GM12878 (cell line): Measurements from ENCODE around the gene PPP1R2. TPM values are rescaled to one million over a fixed set of nuclear protein-coding genes. Genes with fewer than 3 reads are reported as not detected.
A peak's percentile ranks its signal among the peaks of the same experiment; 100 is the strongest.

Experiments used
- ATAC-seq: fragments of 200-7000 bp; cut with Tn5 transposase; 3 replicates; pipeline ENCODE4 v1.9.1; 2020; ENCODE audit warnings: mild to moderate bottlenecking, moderate library complexity
- Bru-seq: library from RNA; stranded (reverse); fragments of 400-500 nt; gene quantifications from one replicate; lab custom pipeline; 2021; lab: Mats Ljungman, UMichigan
- BruChase-seq, 2 experiments: library from RNA; stranded (reverse); fragments of 400-500 nt; gene quantifications; one replicate each; lab custom pipeline; 2021; lab: Mats Ljungman, UMichigan
- BruUV-seq: library from RNA; stranded (reverse); fragments of 400-500 nt; replicated peaks from 2 replicates; lab custom pipeline; 2021; lab: Mats Ljungman, UMichigan
- CTCF ChIA-PET: fragments of 300-600 bp; sonication (Branson Sonifier 250); formaldehyde crosslinking; extraction: SDS; loops from one replicate; lab custom pipeline; 2021; ENCODE audit warnings: inconsistent platforms; lab: Yijun Ruan, JAX
- POLR2A ChIA-PET: fragments of 350-600 bp; formaldehyde crosslinking; extraction: SDS; loops from one replicate; lab custom pipeline; 2021; ENCODE audit warnings: inconsistent platforms; lab: Charles Lee
- RAD21 ChIA-PET: fragments of 300-600 bp; sonication (Branson Sonifier 250); formaldehyde crosslinking; loops from one replicate; lab custom pipeline; 2023; ENCODE audit warnings: antibody characterized with exemption; ENCODE audit not compliant: unreplicated experiment; lab: Charles Lee
- SMC1A ChIA-PET: fragments of 300-600 bp; sonication (Branson Sonifier 250); formaldehyde crosslinking; loops from one replicate; lab custom pipeline; 2023; ENCODE audit not compliant: unreplicated experiment, uncharacterized antibody; lab: Charles Lee
- DNase-seq: peaks from one replicate; pipeline ENCODE4 v3.0.0-alpha.2; 2011; ENCODE audit warnings: low read depth, low spot score
- FAIRE-seq: peaks from 3 replicates; lab custom pipeline; 2011; peaks lifted over from hg19 to GRCh38; lab: Jason Lieb, UNC
- H2AFZ ChIP-seq: 2 replicates; pipeline ENCODE4 v1.6.0; 2011; ENCODE audit warnings: low read depth, low read length, control low read depth; ENCODE audit not compliant: control insufficient read depth
- H3K27ac ChIP-seq: 2 replicates; pipeline ENCODE4 v1.5.1; 2011; ENCODE audit warnings: control low read depth; ENCODE audit not compliant: control insufficient read depth, insufficient read depth
- H3K27me3 ChIP-seq, 2 experiments: replicated peaks in 1 of 2; 2 replicates each; pipeline versions ENCODE4 v1.6.0 to v1.6.1; 2011; ENCODE audit warnings: low read length in 1 of 2; ENCODE audit not compliant: control insufficient read depth in 2 of 2, insufficient read depth in 2 of 2
- H3K36me3 ChIP-seq, 2 experiments: 2 replicates each; pipeline ENCODE4 v1.5.1; 2011; ENCODE audit warnings: low read length in 1 of 2; ENCODE audit not compliant: control insufficient read depth in 2 of 2, insufficient read depth in 2 of 2
- H3K4me1 ChIP-seq: 2 replicates; pipeline ENCODE4 v1.6.1; 2011; ENCODE audit warnings: mild to moderate bottlenecking, low read length, moderate library complexity, mixed read lengths; ENCODE audit not compliant: control insufficient read depth, insufficient read depth
- H3K4me2 ChIP-seq: 2 replicates; pipeline ENCODE4 v1.6.0; 2011; ENCODE audit warnings: control low read depth; ENCODE audit not compliant: control insufficient read depth, insufficient read depth
- H3K4me3 ChIP-seq: fragments of 200-600 bp; sonication (generic); 2 replicates; pipeline ENCODE4 v1.5.1; 2016
- H3K79me2 ChIP-seq: 2 replicates; pipeline ENCODE4 v1.6.0; 2011; ENCODE audit warnings: low read length; ENCODE audit not compliant: control insufficient read depth, insufficient read depth
- H3K9ac ChIP-seq: 2 replicates; pipeline ENCODE4 v1.8.0; 2011; ENCODE audit warnings: low read length, control low read depth, mixed read lengths; ENCODE audit not compliant: control insufficient read depth, insufficient read depth
- H3K9me3 ChIP-seq: replicated peaks from 3 replicates; pipeline ENCODE4 v1.5.1; 2011; ENCODE audit warnings: mild to moderate bottlenecking, low read length; ENCODE audit not compliant: control insufficient read depth, insufficient read depth
- H4K20me1 ChIP-seq: 2 replicates; pipeline ENCODE4 v1.6.0; 2011; ENCODE audit not compliant: control insufficient read depth, insufficient read depth
- CBX5 ChIP-seq: sonication (generic); IDR thresholded peaks from 2 replicates; pipeline ENCODE4 v1.6.1; 2016; ENCODE audit warnings: low read depth, moderate library complexity, mild to moderate bottlenecking, inconsistent platforms
- EED ChIP-seq: sonication (generic); IDR thresholded peaks from 2 replicates; pipeline ENCODE4 v1.6.1; 2016; ENCODE audit warnings: antibody characterized with exemption, low read depth
- EP300 ChIP-seq, 2 experiments: fragments of 150-350 bp in 1 of 2; IDR thresholded peaks; 2 replicates each; pipeline ENCODE4 v1.6.1; 2011 to 2012; ENCODE audit warnings: low read depth in 2 of 2, low read length in 2 of 2, borderline replicate concordance in 1 of 2, improper control_type of control experiment in 1 of 2, inconsistent platforms in 1 of 2; ENCODE audit not compliant: control insufficient read depth in 1 of 2
- FOXM1 ChIP-seq: IDR thresholded peaks from 2 replicates; pipeline ENCODE4 v1.6.1; 2012; ENCODE audit warnings: low read depth, mild to moderate bottlenecking, inconsistent platforms, low read length, moderate library complexity
- HCFC1 ChIP-seq: fragments of 150-350 bp; IDR thresholded peaks from 2 replicates; pipeline ENCODE4 v1.6.1; 2014; ENCODE audit warnings: low read length
- JUNB ChIP-seq: IDR thresholded peaks from 2 replicates; pipeline ENCODE4 v1.6.1; 2016; ENCODE audit warnings: antibody characterized with exemption, mild to moderate bottlenecking
- NR2C2 ChIP-seq: IDR thresholded peaks from 2 replicates; pipeline ENCODE4 v1.6.1; 2011; ENCODE audit warnings: borderline replicate concordance, low read depth; ENCODE audit not compliant: control insufficient read depth, insufficient read length
- NR2F1 ChIP-seq: fragments of 450-650 bp; conservative IDR thresholded peaks from 2 replicates; pipeline ENCODE4 v1.6.1; 2017; ENCODE audit warnings: mild to moderate bottlenecking
- PML ChIP-seq: IDR thresholded peaks from 2 replicates; pipeline ENCODE4 v1.6.1; 2012; ENCODE audit warnings: low read length, inconsistent platforms
- POLR2AphosphoS5 ChIP-seq: IDR thresholded peaks from 2 replicates; pipeline ENCODE4 v1.6.1; 2011; ENCODE audit warnings: mild to moderate bottlenecking, low read length, inconsistent platforms
- SMAD1 ChIP-seq: fragments of 450-650 bp; IDR thresholded peaks from 2 replicates; pipeline ENCODE4 v1.6.1; 2018; ENCODE audit warnings: mild to moderate bottlenecking, low read depth; ENCODE audit not compliant: partially characterized antibody
- SMAD5 ChIP-seq: IDR thresholded peaks from 2 replicates; pipeline ENCODE4 v1.6.1; 2016; ENCODE audit warnings: antibody characterized with exemption, low read depth
- WGBS: methylation state at CpG from one replicate; pipeline ENCODE4 v1.1.6; 2016; ENCODE audit warnings: low lambda C conversion rate; ENCODE audit not compliant: insufficient replicate concordance, insufficient coverage; ENCODE audit errors: missing lambda C conversion rate; 5-methylcytosine and 5-hydroxymethylcytosine counted together
- in situ Hi-C: fragments of 300-500 bp; cut with MboI; formaldehyde crosslinking; loops from 9 replicates; pipeline ENCODE4 v1.14.3; 2018; ENCODE audit warnings: mixed read lengths
- intact Hi-C: fragments of 100-400 bp; cut with micrococcal nuclease; formaldehyde crosslinking; loops from one replicate; pipeline ENCODE4 v1.14.2; 2022; ENCODE audit not compliant: unreplicated experiment
- long read RNA-seq, 2 experiments: library from polyadenylated mRNA; unstranded; transcript quantifications; one replicate each; pipeline ENCODE4 v2.0.0, GENCODE V29; 2019 to 2020
- polyA minus RNA-seq, 3 experiments: library from RNA; depleted of rRNA, polyadenylated mRNA; stranded (reverse); fragments of >200 nt; gene quantifications; 2 replicates each; pipeline ENCODE4 v1.2.3, GENCODE V29; 2011
- polyA plus RNA-seq, 11 experiments: library from polyadenylated mRNA; depleted of rRNA in 4 of 11; unstranded in 6 of 11; stranded (reverse) in 5 of 11; fragments of >200 nt; fragmentation: Nextera tagmentation in 4 of 11; fragmentation: Illumina TruSeq in 1 of 11; extraction: Ambion mirVana in 4 of 11; extraction: Trizol in 1 of 11; gene quantifications; 1 replicate in 1 of 11; 2 replicates in 10 of 11; pipeline versions ENCODE4 v1.2.1 to v1.2.3, GENCODE V29; 2011 to 2016; ENCODE audit warnings: inconsistent platforms in 2 of 11, missing spikeins in 2 of 11, low read depth in 1 of 11
- total RNA-seq, 4 experiments: library from RNA; depleted of rRNA in 3 of 4; stranded (reverse); fragments of >200 nt in 3 of 4; fragmentation: Illumina TruSeq in 1 of 4; extraction: Trizol in 1 of 4; gene quantifications; 2 replicates each; pipeline versions ENCODE4 v1.2.1 to v1.2.3, GENCODE V29; 2013 to 2021
- TF ChIP-seq, protein P1 (sequence below): IDR thresholded peaks from 2 replicates; pipeline ENCODE4 v1.6.1; 2012; ENCODE audit warnings: mild to moderate bottlenecking, low read depth, low read length
- TF ChIP-seq, protein P2 (sequence below): IDR thresholded peaks from 2 replicates; pipeline ENCODE4 v1.6.1; 2012; ENCODE audit warnings: low read depth, low read length, improper control_type of control experiment

Gene PPP1R2
- total RNA-seq (2013; cell fraction: nucleolus; rRNA removed) = 67.5 and 70.0 TPM in 2 replicates
- total RNA-seq (2014; rRNA removed) (97.5 and 116 TPM in 2 replicates), total RNA-seq (2014; rRNA removed; fragmentation: Illumina TruSeq; extraction: Trizol) (49.1 and 50.4 TPM in 2 replicates), total RNA-seq (2021) (44.7 and 45.1 TPM in 2 replicates), polyA plus RNA-seq (2011; rRNA removed) (60.3 and 67.0 TPM in 2 replicates), polyA plus RNA-seq (2014; fragmentation: Illumina TruSeq; extraction: Trizol) (38.8 and 68.6 TPM in 2 replicates), polyA plus RNA-seq (2014; fragmentation: Nextera tagmentation; extraction: Ambion mirVana) (10 to 100 TPM; 10.5 to 22.7 TPM), polyA plus RNA-seq (2014; rRNA removed) (26.6 and 42.3 TPM in 2 replicates), polyA plus RNA-seq (2016; fragmentation: Nextera tagmentation; extraction: Ambion mirVana) (10 to 100 TPM; 88.6 to 96.1 TPM), polyA minus RNA-seq (2011; rRNA and poly(A)+ RNA removed) (26.1 and 27.0 TPM in 2 replicates), Bru-seq, nascent RNA (percentile 95 among the genes with signal in this experiment), BruChase-seq, experiment 1, labeled RNA remaining after a 6-hour chase (percentile 87 among the genes with signal in this experiment), BruChase-seq, experiment 2, labeled RNA remaining after a 2-hour chase (percentile 91 among the genes with signal in this experiment)
- 45.4 TPM for polyA plus RNA-seq (2011; ENCODE audit: low read depth)
- 22.5 and 61.3 TPM in 2 replicates for polyA plus RNA-seq (2011; cell fraction: cytosol; rRNA removed)
- 30.7 and 31.6 TPM in 2 replicates for polyA plus RNA-seq (2011; cell fraction: nucleus; rRNA removed)
- 27.1 and 43.5 TPM in 2 replicates for polyA plus RNA-seq (2012)
- 20.7 and 22.4 TPM in 2 replicates for polyA minus RNA-seq (2011; cell fraction: cytosol; rRNA and poly(A)+ RNA removed)
- 39.8 and 57.0 TPM in 2 replicates for polyA minus RNA-seq (2011; cell fraction: nucleus; rRNA and poly(A)+ RNA removed)
- long read RNA-seq, experiment 1, transcript PPP1R2-206 (6 exons, 3,450 nt) = major isoform, 39 of 45 reads
- long read RNA-seq, experiment 1, partial matches to known transcripts = 3 of 45 reads
- long read RNA-seq, experiment 1, other reads (novel, unspliced or antisense) = 3 of 45 reads
- long read RNA-seq, experiment 2, transcript PPP1R2-206 (6 exons, 3,450 nt) = major isoform, 169 of 199 reads
- long read RNA-seq, experiment 2, partial matches to known transcripts = 10 of 199 reads
- long read RNA-seq, experiment 2, other reads (novel, unspliced or antisense) = 17 of 199 reads

DNA sequence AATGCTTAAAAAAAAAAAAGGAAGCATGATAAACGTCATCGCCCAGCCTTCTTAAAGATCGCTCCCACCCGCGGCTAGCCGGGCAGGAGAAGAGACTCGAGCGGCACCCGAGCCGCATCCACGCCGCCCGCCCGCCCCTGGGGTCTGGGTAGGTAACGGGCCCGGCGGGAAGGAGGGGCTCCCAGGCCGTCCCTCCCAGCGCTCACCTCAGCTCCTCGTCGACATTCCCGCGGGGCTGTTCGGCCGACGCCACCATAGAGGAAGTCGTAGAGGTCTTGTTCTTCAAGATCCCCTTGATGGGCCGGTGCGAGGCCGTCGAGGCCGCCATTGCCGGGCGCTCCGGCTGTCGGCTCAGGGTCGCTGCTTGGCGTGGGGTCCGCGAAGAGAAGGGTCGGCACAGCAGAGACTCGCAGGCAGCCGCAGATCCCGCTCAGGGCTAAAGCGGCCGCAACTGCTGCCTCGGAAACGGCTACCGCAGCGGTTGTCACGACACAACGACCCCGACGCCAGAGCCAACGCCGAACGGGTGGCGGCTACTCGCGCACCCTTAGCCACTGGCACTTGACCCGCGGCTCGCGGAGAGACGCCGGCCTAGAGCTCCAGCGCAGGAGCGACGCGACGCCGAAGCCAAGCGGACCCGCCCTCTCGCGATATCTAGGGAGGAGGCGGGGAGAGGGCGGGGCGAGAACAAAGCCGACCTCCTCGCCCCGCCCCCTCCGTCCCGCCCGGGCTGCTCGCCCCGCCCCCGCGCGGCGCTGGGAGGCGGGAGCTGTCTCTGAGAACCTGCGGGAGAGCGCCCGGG is at the start of gene PPP1R2:
TSS of gene PPP1R2 (minus strand) at position 628 of the 802 bp plus-strand sequence. CDS start at position 328, 300 bp downstream.
- peaks cover 53% of the 10 kb centered on the region for H3K79me2 ChIP-seq
- H3K4me2 ChIP-seq = peak within 1 kb of the TSS; percentile 95
- H4K20me1 ChIP-seq = no peaks in the 10 kb centered on the region
- DNase-seq (peak; percentile 64), ATAC-seq (peak; percentile 88), FAIRE-seq (no peak)
- no TSS peak for BruUV-seq
- peak within 1 kb of the TSS; percentile 77 for H3K4me3 ChIP-seq
- no peaks in the 10 kb centered on the region for H3K9me3 ChIP-seq
- ChIA-PET RAD21 (interaction anchor here (0.7 to 6.8 kb wide), 12 partner anchors 7 to 871 kb away, joined by 3 to 60 read pairs (median 4); partner anchors contain the start of genes LSG1 and XXYLT1), CTCF (interaction anchor here (0.7 to 2.5 kb wide), 12 partner anchors 8 to 871 kb away, joined by 3 to 13 read pairs (median 5); partner anchors contain the start of genes LSG1 and XXYLT1), SMC1A (interaction anchor here (0.9 to 3.0 kb wide), 8 partner anchors 8 to 272 kb away, joined by 3 to 22 read pairs (median 3); partner anchors contain the start of gene XXYLT1), POLR2A (interaction anchor here (0.6 to 3.2 kb wide), 14 partner anchors 8 to 868 kb away, joined by 3 to 19 read pairs (median 4); partner anchors contain the start of genes ACAP2 and XXYLT1)
- 1% methylated on average over 57 of the region's 95 CpGs for WGBS
- in situ Hi-C loops (loop anchor here (25.0 kb wide), 1 partner anchor 406 kb away; no protein-coding TSS in a partner anchor), intact Hi-C loops (loop anchor here (5.0 kb wide), 1 partner anchor 359 kb away; no protein-coding TSS in a partner anchor)
- H3K4me1 ChIP-seq = peaks cover 15% of the 10 kb centered on the region
- peak within 1 kb of the TSS; percentile 60 for H3K27ac ChIP-seq
- no peaks in the 10 kb centered on the region for H3K36me3 ChIP-seq
- no peaks in the 10 kb centered on the region for H3K27me3 ChIP-seq
- H3K9ac ChIP-seq = peak within 1 kb of the TSS; percentile 68
- peak within 1 kb of the TSS; percentile 70 for H2AFZ ChIP-seq
- TF ChIP-seq POLR2AphosphoS5 (peak; percentile 98), EED (no peak), SMAD5 (peak; percentile 87), HCFC1 (no peak), JUNB (no peak), PML (peak; percentile 88), EP300 (IDR thresholded peaks at IDR 0.05; ENCODE audit: borderline replicate concordance in 1 of 2, control insufficient read depth in 1 of 2, low read depth in 2 of 2, low read length in 2 of 2) (no peak), SMAD1 (no peak), FOXM1 (no peak), NR2C2 (no peak), NR2F1 (peak; percentile 44), CBX5 (no peak)
- TF ChIP-seq, protein P1, sequence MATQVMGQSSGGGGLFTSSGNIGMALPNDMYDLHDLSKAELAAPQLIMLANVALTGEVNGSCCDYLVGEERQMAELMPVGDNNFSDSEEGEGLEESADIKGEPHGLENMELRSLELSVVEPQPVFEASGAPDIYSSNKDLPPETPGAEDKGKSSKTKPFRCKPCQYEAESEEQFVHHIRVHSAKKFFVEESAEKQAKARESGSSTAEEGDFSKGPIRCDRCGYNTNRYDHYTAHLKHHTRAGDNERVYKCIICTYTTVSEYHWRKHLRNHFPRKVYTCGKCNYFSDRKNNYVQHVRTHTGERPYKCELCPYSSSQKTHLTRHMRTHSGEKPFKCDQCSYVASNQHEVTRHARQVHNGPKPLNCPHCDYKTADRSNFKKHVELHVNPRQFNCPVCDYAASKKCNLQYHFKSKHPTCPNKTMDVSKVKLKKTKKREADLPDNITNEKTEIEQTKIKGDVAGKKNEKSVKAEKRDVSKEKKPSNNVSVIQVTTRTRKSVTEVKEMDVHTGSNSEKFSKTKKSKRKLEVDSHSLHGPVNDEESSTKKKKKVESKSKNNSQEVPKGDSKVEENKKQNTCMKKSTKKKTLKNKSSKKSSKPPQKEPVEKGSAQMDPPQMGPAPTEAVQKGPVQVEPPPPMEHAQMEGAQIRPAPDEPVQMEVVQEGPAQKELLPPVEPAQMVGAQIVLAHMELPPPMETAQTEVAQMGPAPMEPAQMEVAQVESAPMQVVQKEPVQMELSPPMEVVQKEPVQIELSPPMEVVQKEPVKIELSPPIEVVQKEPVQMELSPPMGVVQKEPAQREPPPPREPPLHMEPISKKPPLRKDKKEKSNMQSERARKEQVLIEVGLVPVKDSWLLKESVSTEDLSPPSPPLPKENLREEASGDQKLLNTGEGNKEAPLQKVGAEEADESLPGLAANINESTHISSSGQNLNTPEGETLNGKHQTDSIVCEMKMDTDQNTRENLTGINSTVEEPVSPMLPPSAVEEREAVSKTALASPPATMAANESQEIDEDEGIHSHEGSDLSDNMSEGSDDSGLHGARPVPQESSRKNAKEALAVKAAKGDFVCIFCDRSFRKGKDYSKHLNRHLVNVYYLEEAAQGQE = no peak
- TF ChIP-seq, protein P2, sequence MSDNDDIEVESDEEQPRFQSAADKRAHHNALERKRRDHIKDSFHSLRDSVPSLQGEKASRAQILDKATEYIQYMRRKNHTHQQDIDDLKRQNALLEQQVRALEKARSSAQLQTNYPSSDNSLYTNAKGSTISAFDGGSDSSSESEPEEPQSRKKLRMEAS = peak; percentile 52; the same call in 1 of the 2 replicates
